ENCODE data around the gene MFAP3.

DNA sequence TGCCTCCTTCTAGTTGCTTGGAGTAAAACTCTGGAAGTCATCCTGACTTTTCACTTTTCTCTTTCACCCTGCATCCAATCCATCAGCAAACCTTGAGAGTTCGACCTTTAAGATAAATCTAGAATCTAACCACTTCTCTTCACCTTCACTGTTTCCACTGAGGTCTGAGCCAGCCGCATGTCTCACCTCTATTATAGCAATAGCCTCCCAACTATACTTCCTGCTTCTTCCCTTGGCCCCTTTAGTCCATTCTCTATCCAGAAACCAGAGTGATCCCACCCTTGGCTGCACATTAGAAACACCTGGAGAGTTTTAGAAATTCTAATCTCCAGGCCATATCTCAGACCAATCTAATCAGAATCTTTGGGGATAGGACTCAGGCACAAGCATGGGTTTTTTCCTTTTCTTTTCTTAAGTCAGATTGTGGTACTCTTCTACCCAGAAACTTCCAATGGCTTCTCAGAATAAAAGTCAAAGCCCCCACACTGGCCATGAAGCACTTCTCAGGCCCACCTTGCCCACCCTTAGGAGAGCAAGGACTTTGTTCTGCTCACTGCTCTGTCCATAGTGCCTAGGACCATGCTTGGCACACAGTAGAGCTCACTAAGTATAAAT lies 33.1 kb downstream of the MFAP3 start:
- TF ChIP-seq ZC3H10 (CRISPR knock-in tag; IDR thresholded peaks at IDR 0.05) (no peak), ESRRG (CRISPR knock-in tag; IDR thresholded peaks at IDR 0.05) (no peak), PPARA (CRISPR knock-in tag; IDR thresholded peaks at IDR 0.05; ENCODE audit: borderline replicate concordance) (no peak), RARB (CRISPR knock-in tag; IDR thresholded peaks at IDR 0.05) (no peak), ZFP3 (CRISPR knock-in tag; IDR thresholded peaks at IDR 0.05) (no peak), ZFP30 (CRISPR knock-in tag; IDR thresholded peaks at IDR 0.05) (no peak), ARNTL (CRISPR knock-in tag; IDR thresholded peaks at IDR 0.05; ENCODE audit: borderline replicate concordance, low read depth) (no peak), CSDC2 (CRISPR knock-in tag; IDR thresholded peaks at IDR 0.05) (no peak), ZNF70 (CRISPR knock-in tag; IDR thresholded peaks at IDR 0.05) (no peak), SNAI2 (CRISPR knock-in tag; IDR thresholded peaks at IDR 0.05) (no peak)
- TF ChIP-seq, protein P1, sequence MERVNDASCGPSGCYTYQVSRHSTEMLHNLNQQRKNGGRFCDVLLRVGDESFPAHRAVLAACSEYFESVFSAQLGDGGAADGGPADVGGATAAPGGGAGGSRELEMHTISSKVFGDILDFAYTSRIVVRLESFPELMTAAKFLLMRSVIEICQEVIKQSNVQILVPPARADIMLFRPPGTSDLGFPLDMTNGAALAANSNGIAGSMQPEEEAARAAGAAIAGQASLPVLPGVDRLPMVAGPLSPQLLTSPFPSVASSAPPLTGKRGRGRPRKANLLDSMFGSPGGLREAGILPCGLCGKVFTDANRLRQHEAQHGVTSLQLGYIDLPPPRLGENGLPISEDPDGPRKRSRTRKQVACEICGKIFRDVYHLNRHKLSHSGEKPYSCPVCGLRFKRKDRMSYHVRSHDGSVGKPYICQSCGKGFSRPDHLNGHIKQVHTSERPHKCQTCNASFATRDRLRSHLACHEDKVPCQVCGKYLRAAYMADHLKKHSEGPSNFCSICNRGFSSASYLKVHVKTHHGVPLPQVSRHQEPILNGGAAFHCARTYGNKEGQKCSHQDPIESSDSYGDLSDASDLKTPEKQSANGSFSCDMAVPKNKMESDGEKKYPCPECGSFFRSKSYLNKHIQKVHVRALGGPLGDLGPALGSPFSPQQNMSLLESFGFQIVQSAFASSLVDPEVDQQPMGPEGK (CRISPR knock-in tag; IDR thresholded peaks at IDR 0.05; ENCODE audit: borderline replicate concordance) = no peak
